HG03108 (cell line): ENCODE data around the gene PADI3.
"Not testable (repeated sequence)": the region's sequence is repeated elsewhere in the genome, so short reads cannot be mapped to it uniquely, and the experiment has no call there.

Experiments used
- ATAC-seq: cut with Tn5 transposase; IDR thresholded peaks from one replicate; pipeline ENCODE4 v1.9.1; 2021; ENCODE audit warnings: moderate library complexity; ENCODE audit not compliant: unreplicated experiment

PADI3 gene

DNA sequence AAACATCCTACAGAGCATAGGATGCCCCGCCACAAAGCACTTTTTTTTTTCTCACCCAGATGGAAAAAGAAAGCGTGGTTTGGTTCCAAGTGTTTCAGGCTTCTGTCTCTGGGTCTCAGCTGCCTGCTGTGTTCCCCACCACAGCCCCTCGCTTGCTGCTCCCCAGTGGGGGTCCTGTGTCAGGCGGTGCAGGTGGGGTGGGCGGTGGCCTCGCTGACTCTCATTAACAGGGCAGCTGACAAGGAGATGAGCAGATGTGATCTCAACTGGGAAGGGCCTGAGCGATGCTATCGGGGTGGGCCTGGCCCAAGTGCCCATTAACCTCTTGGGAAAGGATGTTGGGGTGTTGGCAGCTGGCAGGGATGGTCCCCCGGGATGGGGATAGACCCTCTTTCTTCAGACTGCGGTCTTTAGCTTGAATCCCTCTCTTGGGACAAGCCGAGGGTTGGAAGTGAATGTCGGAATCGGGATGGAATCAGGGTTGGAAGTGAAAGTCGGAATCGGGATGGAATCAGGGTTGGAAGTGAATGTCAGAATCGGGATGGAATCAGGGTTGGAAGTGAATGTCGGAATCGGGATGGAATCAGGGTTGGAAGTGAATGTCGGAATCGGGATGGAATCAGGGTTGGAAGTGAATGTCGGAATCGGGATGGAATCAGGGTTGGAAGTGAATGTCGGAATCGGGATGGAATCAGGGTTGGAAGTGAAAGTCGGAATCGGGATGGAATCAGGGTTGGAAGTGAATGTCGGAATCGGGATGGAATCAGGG is 7.7 kb upstream of the PADI3 start:
- not testable (repeated sequence) for ATAC-seq

- ATAC-seq: not testable (repeated sequence)
Measured at GRCh38 chr1:17241780-17242074, 7.2 kb upstream of the PADI3 start.

DNA sequence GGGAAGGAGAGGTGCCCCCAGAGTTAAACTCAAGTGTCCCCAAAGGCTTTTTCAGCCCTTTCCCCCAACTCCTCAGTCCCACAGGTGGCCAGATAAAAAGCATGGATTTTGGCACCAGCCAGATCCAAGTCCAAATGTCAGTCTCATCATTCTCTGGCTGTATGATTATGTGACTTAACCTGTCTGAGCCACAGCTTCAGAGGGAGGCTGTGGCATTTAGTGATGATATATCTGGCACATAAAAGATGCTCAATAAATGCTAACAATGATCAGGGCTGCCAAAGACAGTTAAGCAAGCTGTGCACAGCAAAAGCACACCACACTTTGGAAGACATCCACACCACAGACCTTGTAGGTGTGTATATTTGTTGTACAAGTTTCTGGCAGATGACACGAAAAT is 5.6 kb upstream of the PADI3 start:
- ATAC-seq: no peak

DNA sequence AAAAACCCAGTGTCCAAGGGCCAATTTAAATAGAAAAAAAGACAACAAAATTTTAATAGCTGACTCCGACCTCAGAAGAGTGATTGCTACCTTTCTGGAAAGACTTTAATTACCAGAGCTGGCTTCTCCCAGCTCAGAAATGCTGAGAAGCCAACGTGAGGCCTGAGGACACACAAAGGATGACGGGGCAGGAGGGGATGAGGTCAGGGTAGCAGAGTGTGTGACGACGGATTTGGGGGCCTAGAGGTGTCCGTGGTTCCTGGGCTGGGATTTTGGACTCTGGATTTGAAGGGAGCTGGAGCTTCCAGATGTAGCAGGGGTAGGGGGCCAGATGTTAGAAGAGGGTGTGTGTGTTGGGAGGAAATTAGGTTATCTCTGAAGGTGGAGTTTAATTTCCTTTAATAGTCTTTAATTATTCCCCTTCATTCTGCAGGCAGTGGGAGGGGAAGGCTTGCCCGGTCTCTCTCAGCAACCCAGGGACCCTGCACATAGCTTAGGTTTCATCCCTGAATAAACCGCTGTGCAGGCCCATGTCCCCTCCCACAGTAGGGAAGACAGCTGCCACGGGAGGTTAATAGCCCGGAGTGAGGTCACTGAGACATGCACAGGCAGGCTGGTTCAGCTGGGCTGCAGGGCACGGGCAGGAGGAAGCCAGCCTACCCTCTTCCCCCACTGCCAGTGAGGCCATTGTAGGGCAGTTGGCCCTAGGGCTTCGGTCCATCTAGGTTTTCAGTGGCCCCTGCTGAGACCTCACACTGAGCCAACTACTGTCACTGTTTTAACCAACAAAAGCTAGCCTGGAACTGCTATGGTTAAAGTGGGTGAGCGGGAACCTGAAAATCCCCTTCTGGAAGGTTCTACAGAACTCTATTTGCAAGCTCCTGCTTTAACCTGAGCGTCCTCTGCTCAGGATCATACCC is 3.8 kb upstream of the PADI3 start:
- ATAC-seq: no peak

- ATAC-seq: no peak
Measured at GRCh38 chr1:17245816-17246325, 3.0 kb upstream of the PADI3 start.

GRCh38 chr1:17246971-17247370 is 1.9 kb upstream of the PADI3 start:
- no peak for ATAC-seq

DNA sequence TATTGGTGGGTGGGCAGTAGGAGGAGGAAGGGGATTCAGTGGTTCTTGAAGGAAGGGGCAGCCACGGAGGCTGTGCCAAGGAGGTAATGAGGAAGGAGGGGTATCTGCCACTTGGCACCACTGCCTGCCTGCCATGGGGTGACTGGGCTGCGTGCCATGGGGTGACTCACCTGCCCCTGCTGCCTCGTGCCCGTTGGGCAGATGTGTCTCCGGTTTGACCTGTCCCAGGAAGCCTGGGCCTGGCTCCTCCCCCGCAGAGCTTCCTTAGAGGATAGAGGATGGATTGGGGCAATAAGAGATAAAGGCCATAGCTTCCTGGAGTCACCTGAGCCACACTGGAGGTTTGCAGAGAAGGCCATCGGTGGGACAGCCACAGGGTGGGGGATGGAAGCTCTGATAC is 1.7 kb downstream of the PADI3 start:
- no peak for ATAC-seq

DNA sequence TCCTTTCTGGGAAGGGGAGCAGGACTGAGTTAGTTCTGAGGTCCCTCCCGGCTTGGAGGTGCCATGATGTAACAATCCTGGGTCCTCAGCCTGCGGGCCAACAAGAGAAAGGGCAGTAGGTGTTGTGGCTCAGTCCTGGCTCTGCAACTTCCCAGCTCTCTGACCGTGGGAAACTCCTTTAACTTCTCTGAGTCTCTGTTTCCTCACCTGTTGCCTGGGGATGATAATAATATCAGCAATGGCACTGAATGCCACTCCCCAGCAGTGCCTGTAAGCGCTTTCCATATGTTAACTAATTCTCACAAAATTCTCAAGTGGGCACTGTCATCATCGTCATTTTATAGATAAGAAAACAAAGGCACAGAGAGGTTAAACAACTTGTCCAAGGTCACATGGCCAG is 2.3 kb downstream of the PADI3 start:
- ATAC-seq: no peak

DNA sequence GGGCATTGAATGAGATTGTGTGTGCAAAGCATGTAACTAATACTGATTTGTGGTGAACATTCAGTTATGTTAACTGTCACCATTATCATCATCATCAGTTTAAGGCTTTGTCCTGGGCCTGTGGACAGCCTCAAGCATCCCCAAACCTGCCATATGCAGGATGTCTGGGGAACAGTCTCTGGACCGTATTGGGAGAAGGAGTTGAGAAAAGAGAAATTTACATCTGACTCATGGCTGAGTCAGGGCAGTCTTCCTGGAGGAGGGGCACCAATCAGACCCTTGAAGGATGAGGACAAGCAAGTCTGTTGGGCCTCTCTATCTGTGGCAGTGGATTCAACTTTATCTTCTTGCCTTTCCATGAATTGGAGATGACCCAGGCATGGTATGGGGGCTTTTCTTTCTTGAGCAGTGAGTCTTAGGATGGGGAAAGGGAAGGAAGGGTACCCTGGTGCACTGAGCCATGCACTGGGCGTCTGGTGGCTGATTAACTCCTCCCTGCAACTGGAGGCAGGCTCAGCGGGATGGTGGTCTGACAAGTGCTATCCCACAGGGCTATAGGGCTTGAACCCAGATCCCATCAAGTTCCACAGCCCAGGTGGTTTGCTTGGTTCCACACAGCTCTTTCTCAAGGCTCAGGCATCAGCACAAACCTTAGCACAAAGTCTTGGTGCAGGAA is 2.9 kb downstream of the PADI3 start:
- ATAC-seq: no peak

DNA sequence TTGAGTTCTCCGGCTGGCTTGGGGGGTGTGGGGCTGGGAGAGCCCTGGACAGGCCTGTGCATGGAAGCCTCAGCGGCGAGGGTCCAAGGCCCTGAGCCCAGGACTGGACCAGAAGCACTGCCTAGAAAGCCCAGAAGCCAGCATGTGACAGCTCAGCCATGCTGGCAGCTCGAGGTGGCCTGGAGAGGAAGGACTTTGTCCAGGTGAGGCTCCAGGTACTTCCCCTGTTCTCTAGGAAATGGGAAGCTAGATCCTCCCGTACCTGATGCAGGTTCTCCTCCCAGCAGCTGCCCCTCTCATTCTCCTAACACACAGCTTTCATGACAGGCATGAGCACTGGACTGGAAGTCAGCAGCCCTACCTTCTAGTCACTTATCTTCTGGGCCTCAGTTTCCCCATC is 6.4 kb downstream of the PADI3 start:
- no peak for ATAC-seq

- no peak for ATAC-seq
Measured at GRCh38 chr1:17258116-17258757, 9.3 kb downstream of the PADI3 start.

DNA sequence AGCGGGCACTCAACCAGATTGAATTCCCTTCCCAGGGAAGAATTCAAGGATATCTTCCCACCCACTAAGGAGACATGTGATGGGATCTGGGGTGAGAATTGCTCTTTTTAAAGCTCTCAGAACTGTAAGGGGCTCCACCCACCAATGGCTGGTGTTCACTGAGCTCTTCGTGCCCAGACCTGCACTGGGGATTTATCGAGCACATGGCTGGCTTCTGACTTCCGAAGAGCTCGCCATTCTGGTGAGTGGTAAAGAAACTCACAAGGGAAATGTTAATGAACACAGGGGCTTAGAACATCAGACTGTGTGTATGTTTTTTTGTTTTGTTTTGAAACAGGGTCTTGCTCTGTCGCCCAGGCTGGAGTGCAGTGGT is 9.8 kb downstream of the PADI3 start:
- no peak for ATAC-seq

DNA sequence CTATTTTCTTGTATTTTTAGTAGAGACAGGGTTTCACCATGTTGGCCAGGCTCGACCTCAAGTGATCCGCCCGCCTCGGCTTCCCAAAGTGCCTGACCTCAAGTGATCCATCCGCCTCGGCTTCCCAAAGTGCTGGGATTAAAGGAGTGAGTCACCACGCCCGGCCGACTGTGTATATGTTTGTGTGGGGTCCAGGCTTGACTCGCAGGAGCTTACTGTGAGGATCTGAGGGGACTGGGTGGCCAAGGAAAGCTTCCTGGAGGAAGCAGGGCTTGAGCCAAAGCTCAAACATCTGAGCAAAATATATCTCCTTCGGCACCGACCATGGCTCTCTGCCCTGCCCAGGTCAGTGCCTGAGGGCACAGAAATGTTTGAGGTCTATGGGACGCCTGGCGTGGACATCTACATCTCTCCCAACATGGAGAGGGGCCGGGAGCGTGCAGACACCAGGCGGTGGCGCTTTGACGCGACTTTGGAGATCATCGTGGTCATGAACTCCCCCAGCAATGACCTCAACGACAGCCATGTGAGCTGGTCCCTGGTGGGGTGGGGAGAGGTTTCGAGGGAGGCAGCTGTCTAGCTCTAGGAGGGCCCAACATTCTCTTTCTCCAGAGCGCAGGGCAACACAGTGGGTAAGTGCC is 10.5 kb downstream of the PADI3 start:
- ATAC-seq: no peak

DNA sequence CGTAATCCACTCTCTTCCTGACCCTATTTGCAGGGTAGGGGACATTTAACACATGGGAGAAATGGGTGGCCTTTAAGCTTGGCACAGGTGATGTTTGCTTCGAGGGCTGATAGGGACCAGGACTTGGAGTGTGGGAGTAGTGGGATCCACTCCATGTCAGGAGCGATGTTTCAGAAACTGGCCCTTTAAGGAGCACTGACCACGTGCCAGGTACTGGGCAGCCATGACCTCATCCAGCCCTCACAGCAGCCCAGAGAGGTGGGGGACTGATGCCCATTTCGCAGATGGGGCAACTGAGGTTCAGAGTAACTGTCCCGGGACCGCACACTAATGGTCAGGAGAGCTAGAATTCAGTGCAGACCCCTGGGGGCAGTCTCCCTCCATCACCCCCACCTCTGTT is 11.4 kb downstream of the PADI3 start:
- no peak for ATAC-seq

- ATAC-seq: no peak
Measured at GRCh38 chr1:17260738-17261137, 11.8 kb downstream of the PADI3 start.

DNA sequence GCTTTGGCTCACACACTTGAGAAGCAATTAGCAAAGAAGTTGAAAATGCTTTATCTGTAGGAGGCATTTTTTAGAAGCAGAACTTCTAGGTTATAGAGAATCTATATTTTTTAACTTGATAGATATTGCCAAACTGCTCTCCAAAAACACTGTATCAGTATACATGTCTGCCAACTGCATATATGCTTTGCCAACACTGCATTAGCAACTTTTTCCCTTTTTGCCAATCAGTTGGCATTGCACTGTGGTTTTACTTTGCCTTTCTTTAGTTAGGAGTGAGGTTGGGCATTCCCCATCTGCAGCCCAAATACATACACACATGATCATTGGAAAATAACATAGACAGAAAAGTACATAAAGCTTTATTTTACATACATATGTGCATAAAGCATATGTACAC is 15.0 kb downstream of the PADI3 start:
- ATAC-seq: no peak

DNA sequence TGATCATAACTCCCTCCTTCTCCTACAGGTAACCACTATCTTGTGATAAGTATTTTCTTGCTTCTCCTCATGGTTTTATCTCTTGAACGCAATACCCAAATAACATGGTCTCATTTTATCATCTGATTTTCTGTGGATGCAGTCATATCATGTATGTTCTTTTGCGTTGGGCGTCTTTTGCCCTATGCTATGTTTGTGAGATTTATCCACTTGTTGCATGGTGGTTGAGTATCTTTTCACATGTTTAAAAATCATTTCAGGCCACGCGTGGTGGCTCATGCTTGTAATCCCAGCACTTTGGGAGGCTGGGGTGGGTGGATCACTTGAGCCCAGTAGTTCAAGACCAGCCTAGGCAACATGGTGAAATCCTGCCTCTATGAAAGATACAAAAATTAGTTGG is 15.6 kb downstream of the PADI3 start:
- ATAC-seq: no peak

DNA sequence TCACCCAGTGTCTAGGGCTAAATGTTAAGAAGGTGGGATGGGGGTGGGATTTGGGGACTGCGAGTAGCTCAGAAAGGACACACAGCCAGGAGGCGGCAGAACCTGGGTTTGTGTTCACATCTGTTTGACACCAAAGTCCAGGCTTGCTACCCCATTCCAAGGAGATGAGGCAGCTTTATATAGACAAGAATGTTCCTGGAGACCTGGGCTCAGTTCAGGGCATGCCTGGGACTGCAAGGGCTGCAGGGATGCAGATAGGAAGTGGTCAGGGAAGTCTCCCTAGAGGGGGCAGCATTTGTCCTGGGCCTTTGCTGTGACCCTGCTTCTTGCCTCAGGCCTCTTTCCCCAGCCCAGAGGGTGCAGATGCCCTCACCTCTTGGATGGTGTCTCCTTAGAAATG is 16.3 kb downstream of the PADI3 start:
- no peak for ATAC-seq

DNA sequence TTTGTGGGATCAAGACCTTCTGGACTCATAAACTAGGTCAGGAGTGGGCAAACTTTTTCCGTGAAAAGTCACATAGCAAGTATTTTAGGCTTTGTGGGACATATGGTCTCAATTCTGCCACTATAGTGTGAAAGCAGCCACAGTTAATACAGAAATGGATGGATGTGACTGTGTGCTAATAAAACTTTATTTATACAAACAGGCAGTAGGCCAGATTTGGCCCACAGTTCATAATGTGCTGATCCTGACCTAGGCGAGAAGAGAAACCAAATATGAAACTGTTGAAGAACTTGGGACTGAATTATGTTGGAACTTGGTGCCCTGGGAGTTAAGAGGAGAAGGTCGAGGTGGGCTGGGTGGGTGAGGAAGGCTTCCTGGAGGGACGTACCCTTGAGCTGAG is 17.1 kb downstream of the PADI3 start:
- no peak for ATAC-seq

- ATAC-seq: no peak
Measured at GRCh38 chr1:17270891-17271765, 22.2 kb downstream of the PADI3 start.
